ENCODE results near the gene FOXN1.

Gene FOXN1

DNA sequence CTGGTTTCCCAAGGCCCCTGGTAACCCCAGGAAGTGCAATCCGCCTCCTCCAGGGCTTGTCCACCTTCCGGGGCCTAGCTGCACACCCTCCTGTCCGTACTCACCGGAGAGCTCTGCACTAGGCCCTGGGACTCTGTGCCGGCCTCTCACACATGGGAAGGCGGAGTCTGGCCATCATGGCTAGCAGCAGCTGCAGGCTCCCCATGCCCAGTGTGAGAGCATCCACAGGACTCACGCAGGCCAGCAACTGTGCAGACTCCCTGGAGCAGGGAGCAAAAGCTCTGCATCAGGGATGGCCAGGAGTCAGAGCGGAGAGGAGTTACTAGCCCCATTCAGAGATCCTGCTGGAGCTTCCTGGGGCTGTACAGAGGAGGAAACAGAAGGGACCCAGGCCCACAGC is 20.2 kb downstream of the FOXN1 start:
- no peak for DNase-seq (ENCODE audit: low read depth in 3 of 3)

DNA sequence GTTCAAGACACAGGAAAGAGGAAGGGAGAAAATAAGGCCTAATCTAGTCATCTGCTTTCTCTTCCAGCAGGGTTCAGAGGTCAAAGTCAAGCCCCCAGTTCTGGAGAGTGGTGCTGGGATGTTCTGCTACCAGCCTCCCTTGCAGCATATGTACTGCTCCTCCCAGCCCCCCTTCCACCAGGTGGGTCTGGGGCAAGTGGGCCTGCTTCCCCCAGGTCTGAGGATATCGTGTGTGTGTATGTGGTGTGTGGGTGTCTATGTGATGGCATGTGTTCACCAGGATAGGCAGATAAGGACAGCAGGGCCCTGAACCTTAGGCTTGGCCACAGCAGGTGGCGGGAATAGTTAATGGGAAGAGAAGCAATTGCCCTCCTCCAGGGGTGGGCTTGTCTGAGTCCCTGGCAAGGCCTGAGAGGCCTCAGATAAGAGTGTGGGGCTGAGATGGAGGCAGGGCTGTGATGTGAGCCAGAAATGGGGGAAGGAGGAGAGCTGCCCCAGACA is 21.1 kb downstream of the FOXN1 start:
- DNase-seq (ENCODE audit: low read depth in 3 of 3), result no peak

DNA sequence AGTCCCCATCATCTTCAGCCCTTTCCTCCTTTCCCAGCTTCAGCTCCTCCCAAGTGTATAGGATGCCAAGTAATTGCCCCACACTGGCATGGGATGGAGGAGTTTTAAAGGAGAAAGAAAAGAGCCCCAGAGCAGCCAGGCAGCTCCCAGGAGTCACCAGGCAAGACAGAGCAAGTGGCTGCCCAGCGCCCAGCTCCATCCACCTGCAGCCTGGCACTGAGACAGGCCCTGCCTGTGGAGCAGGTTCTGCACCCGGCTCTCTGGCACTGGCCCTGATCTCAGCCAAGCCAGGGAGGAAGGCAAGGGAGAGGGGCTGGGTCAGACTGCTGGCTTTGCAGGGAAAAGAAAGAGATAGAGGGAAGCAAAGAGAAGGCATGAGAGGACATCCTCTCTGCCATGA is 21.7 kb downstream of the FOXN1 start:
- DNase-seq (ENCODE audit: low read depth in 3 of 3), result no peak

DNA sequence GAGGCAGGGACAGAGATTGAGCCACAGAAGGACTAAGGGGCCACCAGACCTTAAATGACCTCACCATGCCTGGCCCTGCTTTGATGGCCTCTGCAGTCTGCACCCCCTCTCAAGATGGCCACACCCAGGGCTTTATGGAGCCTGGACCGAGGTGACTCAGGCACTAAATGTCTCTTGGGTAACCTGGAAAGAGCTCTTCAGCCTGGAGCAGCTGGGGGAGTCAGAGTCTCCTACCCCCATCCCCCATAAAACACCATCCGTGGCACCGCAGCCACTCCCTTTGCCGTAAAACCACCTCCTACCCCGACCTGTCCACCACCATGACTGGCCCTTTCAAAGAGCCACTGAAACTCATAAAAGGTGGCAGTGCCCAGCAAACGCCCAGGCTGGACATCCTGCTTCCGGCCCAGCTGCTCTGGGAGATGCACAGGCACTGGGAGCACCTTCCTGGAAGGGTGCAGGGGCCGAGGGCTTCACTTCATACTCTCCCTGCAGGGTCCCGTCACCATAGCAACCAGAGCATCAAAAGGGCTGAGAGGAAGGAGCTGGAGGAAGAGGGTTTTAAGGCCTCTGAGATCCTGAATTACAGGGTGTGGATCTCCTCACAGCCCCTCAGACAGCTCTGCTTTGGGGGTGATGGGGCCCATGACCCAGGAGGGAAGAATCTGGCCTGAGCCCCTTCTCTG is 22.3 kb downstream of the FOXN1 start:
- no peak for DNase-seq (ENCODE audit: low read depth in 3 of 3)

DNA sequence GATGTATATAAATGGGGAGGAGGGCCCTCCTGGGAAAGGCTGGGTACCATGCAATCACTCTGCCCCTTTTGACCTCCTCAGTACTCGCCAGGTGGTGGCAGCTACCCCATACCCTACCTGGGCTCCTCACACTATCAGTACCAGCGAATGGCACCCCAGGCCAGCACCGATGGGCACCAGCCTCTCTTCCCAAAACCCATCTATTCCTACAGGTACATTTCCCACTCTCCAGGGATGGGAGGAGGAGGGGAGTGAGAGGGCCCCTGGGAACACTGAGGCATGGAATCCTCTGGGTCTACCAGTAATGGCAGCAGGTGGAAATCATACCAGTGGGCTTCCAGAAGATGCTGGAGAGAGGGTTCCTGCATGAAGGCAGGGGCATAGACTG is 22.9 kb downstream of the FOXN1 start:
- no peak for DNase-seq (ENCODE audit: low read depth in 3 of 3)

DNA sequence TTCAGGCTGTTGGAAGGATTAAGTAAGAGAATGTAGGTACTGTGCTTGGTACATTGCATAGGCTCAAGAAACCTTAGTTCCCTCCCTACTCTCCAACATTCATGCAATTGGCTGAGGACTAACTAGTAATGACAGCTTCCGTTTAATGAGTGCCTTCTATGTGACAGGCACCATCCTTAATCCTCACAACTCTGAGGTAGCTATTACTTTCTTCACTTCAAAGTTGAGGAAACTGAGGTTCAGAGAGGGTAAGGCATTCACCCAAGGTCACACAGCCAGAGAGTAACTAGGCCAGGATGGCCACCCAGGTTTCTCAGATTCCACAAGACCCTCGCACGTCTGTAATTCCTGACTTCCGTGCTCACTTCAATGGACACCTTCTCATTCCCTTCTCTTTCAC is 24.1 kb downstream of the FOXN1 start:
- no peak for DNase-seq (ENCODE audit: low read depth in 3 of 3)

DNA sequence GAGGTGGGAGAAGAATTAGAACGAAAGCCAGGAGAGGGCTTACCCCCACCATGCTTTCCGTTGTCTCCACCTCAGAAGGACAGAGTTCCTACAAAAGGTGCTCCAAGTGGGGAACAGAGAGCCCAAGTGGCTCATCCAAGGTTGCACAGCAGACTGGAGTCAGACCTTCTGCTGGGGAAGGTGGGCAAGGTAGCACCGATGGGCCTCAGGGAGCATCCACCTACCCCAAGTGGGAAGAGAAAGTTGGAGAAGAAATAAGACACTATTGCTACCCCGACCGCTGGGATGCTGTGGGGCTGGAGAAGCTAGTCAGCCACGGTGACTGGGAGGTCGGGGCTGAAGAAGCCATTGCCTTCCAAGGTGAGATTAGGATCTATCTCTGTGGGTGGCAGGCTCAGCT is 24.8 kb downstream of the FOXN1 start:
- DNase-seq (ENCODE audit: low read depth in 3 of 3), result no peak

DNA sequence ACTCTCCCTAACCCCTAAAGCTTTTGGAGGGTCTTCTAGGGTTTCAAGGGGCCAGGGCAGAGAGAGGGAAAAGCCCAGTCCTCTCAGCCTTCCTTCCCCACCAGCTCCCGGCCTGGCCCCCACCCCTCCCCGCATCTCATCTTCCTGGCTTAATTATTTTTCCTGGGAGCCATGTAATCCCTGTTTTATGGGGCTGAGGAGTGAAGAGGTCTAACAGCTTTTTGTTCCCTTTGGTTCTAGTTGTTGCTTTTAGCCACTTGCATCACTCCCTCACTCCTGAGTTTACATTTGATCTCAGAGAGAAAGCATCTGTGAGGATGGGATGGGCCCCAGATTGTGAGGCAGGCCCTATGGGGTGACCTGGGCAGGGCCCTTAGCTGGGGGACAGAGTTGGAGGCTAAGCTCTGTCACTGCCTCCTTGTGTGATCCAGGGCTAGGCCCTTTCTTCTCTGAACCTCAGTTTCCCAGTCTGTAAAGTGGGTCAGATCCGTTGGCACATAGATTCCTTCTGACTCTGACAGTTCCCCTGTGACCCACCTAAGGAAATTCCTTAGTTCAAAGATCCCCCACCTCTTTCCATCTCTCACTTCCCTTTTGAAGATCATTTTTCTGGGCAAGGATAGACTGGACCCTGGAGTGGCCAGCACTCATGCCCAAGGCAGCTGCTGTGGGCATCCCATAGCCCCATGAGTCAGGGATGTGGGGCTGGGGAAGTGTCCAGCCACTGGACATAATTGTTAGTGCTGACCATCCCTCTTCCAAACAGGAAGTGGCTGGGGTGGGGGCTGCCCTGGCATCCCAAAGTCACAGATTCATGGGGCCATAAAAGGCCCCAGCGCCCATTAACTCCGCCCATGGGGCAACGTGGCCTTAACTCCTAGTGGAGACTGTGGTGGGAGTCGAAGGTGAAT is 26.2 kb downstream of the FOXN1 start:
- no peak for DNase-seq (ENCODE audit: low read depth in 3 of 3)

DNA sequence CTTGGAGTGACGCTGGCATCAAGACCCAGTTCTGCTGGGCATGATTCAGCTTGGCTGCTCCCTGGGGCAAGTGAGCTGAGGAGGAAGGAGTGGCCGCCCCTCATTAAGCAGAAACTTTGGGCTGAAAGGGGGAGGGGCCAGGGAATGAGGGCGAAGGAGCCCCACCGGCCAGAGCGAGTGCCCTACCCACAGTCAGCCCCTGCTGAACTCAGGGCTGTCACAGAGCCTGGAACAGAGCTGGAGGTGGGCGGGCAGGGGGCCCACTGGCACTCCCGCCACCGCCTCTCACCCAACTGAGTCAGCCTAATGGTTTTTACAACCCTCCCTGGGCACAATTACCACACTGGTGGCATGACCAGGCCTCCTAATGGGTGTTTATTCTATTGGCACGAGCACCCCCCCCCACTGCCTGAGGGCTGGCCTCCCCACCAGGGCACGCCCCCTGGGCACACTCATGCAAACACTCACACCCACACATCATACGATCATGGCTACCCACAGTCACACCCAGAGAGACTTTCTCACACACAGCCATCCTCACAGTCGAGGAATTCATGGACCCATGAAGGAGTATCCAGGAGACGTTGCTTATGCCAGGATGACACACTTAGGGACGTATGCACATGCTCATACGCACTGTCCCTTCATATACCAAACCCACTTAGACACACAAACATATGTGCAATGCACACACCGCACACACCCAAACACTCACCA is 27.1 kb downstream of the FOXN1 start:
- no peak for DNase-seq (ENCODE audit: low read depth in 3 of 3)

DNA sequence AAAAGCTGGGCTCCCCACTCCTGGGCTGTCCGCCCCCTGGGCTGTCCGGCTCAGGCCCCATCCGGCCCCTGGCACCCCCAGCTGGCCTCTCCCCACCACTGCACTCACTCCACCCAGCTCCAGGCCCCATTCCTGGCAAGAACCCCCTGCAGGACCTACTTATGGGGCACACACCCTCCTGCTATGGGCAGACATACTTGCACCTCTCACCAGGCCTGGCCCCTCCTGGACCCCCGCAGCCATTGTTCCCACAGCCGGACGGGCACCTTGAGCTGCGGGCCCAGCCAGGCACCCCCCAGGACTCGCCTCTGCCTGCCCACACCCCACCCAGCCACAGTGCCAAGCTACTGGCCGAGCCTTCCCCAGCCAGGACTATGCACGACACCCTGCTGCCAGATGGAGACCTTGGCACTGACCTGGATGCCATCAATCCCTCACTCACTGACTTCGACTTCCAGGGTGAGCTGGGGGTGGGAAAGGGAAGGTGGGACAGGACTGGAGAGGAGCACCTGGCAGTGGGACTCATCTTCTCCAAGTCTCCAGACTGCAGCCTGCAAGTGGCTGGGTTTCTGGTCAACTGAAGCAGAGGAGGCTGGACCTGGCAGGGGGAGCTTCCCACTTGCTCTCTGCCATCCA is 28.7 kb downstream of the FOXN1 start:
- no peak for DNase-seq (ENCODE audit: low read depth in 3 of 3)

DNA sequence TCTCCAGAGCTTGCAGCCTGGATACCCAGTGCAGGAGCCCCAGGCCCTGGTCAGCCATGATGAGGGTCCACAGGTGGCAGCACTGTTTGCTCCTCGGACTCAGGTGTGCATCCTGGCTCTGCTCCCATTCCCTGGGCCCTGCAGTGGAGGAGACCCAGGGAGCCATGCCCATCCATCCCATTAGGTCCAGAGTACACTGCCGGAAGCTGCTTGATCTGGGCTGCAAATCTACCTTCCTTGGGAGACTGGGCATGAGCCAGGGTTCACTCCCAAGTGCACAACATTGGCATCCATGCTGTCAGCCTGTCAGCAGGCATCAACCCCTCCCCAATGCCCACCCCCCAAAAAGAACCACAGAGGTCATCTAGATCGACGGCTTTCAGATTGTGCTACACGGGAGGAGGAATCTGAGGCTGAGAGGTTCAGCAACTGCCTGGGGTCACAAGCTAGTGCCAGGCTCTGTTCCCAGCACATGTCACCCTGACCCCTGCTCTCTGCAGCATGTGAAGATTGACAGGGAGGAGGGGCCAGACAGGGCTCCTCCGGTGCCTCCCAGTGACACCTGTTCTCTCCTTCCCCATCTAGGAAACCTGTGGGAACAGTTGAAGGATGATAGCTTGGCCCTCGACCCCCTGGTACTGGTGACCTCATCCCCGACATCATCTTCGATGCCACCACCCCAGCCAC is 30.5 kb downstream of the FOXN1 start:
- DNase-seq (ENCODE audit: low read depth in 3 of 3), result no peak

DNA sequence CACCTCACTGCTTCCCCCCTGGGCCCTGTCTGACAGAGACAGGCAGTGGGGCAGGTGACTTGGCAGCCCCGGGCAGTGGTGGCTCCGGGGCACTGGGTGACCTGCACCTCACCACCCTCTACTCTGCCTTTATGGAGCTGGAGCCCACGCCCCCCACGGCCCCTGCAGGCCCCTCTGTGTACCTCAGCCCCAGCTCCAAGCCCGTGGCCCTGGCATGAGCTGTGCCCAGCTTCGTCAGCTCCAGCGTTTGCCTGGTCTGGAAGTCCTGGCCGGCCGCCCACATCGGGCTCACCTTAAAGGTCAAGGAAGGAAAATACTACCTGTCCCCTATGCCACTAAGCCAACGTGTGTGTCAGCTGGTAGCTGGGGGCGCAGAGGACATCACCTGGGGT is 31.1 kb downstream of the FOXN1 start:
- DNase-seq (ENCODE audit: low read depth in 3 of 3), result no peak

DNA sequence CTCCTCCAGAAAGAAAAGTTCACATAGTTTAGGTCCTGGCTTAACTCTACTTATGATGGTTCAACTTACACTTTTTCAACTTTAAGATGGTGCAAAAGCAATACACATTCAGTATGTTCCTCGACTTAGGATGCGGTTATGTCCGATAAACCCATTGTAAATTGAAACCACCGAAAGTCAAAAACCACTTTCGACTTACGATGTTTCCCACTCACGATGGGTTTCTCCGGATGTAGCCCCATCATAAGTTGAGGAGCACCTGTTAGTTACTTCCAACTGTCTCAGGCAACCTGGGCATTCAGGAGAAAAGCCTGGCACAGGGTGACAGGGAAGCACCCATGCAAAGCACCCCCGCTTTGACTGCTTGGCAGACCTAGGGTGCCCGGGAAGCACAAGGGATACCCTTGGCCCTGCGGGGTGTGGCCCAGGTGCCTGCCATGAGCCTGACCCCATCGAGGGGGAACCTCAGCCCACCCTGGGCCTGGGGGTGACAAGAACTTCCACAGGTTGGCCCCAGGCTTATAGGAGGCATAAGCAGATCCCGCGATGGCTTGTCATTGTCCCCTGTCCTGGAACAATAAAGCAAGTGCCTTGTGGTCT is 32.2 kb downstream of the FOXN1 start:
- no peak for DNase-seq (ENCODE audit: low read depth in 3 of 3)

DNA sequence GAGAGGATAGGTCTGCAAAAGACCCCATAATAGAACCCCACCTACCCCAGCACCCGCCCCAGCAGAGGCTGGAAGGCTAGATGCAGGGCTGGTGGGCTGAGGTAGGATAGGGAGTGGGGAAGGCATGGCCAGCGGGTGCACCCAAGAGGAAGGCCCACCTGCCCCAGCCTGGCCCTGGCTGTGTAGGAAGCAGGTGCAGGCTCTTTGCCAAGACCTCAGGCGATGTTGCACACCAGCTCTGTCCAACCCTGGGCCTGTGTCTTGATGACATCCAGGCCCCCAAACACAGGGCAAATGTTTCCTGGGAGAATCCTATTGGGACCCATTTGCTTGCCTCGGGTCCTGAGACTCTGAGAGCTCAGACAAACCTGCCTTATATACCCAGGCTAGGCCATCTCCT is 34.1 kb downstream of the FOXN1 start:
- no peak for DNase-seq (ENCODE audit: low read depth in 3 of 3)

DNA sequence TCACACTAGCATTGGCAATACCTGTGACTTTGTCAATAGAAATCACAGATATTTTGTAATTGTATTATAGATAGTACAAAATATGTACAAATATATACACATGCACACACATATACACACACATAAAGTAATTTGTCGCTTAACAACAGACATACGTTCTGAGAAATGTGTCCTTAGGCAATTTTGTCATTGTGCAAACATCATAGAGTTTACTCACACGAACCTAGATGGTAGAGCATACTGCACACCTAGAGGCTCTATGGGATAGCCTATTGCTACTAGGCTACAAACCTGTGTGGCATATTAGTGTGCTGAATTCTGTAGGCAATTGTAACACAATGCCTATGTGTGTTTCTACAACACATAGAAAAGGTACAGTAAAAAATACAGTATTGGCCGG is 35.3 kb downstream of the FOXN1 start:
- DNase-seq (ENCODE audit: low read depth in 3 of 3), result no peak

DNA sequence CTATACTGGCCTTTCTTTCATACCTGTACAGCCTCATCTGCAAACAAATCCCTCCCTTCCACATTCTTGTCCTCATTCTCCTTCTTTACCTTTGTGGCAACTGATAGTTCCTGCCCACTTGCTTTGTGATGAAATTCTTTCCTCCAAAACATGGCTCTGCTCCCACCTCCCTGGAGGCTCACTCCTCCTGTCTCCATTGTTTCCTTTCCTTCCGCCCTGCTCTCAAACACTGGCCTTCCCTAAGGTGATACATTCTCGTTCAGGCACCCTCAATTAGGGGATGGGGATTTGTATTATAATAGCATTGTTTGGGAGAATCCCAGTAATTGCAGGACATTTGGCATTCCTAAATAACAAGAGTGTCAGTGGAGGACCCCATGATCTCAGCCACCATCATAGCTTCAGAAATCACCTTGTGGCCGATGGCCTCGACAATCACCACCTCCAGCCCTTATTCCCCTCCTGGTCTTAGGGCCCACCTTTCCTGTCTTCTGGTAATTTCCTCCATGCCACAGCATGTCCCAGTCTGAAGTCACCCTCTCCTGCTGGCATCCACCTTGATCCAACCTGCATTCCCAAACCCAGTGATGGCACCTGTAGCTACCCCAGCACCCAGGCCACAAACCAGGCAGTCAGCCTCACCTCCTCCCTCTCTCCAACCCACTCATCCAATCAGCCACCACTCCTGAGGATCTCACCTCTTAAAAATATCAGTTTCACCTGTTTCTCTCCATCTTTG is 38.4 kb downstream of the FOXN1 start:
- no peak for DNase-seq (ENCODE audit: low read depth in 3 of 3)

DNA sequence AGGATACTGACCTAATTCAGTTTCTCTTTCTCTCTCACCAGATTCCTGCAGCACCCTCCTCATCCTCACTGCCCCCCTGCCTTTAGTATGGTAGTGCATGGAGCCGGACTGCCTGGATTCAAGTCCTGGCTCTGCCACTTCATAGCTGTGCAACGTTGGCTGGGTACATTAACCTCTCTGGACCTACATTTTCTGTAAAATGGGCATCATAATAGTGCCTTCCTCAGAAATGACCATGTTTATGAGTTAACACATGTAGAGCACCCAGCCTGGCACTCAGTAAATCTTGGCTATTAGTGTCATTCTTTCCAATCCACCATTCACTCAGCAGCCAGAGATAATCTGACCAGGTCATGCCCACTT is 39.0 kb downstream of the FOXN1 start:
- DNase-seq (ENCODE audit: low read depth in 3 of 3), result no peak

DNA sequence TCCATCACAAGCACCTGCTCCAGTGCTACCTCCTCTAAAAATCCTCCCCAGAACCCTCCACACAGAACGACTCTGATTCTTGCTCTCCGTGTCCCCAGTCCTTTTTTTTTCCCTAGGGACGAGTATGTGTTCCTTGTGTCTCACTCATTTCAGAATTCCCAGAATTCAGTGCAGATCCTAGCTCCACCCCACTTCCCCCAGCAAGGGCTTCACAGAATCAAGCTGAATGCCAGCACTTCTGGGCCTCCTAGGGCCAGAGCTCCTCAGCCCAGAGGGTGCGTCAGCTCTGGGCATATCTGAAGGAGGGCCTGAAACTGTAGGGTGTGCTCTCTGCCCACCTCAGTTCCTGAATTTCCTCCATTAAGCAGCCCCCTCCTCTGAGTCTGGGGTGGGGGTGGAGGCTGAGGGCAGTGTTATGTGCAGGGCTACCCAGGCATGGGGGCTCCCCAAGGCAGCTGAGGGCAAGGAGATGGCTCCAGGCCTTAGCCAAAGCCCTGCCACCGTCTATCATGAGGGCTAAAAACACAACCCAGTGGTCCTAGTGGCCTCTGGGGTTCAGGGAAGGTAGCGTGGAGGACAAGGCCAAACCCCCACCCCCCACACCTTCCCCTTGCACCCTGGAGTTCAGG is 39.8 kb downstream of the FOXN1 start:
- DNase-seq (ENCODE audit: low read depth in 3 of 3), result no peak

DNA sequence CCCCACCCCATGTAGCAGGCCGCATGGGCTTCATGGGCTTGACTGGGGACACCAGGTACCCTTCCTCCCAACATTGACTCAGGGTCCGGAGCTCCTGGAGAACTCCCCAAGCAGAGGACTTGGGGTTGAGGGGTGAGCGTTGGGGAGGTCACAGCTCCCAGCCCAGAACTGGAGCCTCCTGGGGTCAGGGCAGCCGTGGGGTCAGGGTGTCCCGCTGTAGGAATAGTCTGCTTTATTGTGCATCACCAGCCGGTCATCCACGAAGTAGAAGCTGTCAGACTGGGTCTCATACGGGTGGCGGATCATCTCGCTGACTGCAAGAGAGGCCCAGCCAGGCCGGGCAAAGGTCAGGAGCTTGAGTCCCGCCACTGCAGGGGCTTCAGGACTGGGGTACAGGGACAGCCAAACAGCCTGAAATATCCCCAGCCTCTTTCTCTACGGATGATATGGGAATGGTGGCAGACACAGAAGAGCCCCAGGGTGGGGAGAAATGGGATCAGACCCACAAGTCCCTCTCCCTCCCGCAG is 41.0 kb downstream of the FOXN1 start:
- no peak for DNase-seq (ENCODE audit: low read depth in 3 of 3)
